ENCODE measurements around the gene ZNF804B.
A peak's percentile ranks its signal among the peaks of the same experiment; 100 is the strongest.

ZNF804B gene

DNA sequence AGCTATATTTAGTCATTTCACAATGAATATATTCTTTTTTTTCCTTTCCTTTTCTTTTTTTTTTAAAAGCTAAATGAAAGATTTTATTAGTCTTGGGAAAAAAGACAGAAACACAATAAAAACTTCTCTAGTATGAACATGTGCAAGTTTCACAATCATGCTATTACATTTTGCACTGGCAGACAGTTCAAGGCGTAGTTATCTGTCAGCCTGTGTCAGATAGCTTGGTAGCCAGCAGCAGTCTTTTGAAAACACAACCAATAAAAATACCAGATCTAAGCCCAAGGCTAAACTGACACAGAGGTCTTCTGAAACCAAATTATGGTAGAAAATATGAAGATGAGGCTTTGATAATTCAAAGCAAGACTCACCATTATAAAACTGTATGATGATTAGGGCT, 241.8 kb downstream of the ZNF804B start:
- DNase-seq: no peak

DNA sequence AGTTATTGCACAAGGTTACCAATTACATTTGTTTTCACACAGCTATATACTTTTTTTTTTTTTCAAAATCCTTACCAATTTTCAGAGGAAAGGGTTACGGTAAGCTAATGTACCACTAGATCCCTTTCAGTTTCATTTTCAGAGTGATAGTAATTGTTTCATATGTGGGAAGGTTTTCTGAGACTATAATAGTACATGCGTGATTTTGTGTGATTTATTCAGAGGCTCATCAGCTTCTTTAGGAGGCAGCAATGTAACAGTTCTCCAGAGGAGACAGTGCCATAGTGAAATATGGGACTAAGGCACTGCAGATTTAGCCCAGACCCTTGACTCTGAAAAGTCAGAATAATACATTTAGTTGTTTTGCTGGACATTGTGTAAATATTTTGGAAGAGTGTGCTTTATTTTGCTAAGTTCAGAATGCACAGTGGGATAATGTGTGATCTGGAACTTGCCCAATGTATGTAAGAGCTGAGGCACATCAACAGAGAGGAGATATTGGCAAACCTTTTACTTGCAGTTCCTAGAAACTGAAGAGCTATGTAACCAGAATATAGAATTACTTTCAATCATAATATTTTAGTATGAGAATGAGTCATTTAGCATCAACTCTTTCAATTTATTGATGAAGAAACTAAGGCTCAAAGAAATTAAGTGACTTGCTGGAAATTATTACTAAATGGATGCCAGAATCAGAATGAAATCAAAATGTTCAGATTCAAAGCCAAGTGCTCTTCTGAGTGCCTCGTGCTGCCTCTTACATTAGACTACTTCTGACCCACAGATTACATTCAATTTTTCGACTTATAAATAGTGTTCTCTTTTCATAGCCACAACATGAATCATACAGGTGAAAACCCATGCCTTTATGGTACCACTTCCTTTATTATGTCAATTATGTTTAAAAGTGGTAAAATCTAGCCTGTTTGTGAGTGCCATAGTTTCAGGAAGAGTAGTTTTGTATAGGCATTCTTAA, 243.8 kb downstream of the ZNF804B start:
- no peak for DNase-seq

DNA sequence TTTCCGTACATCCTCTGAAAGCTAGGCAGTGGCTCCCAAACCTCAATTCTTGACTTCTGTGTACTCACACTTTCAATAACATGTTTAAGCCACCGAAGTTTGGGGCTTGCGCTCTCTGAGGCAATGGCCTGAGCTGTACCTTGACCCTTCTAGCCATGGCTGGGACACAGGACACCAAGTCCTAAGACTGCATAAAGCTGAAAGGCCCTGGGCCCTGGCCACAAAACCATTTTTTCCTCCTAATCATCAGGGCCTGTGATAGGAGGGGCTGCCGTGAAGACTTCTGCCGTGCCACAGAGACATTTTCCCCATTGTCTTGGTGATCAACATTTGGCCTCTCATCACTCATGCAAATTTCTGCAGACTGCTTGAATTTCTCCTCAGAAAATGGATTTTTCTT, 252.5 kb downstream of the ZNF804B start:
- no peak for DNase-seq

DNA sequence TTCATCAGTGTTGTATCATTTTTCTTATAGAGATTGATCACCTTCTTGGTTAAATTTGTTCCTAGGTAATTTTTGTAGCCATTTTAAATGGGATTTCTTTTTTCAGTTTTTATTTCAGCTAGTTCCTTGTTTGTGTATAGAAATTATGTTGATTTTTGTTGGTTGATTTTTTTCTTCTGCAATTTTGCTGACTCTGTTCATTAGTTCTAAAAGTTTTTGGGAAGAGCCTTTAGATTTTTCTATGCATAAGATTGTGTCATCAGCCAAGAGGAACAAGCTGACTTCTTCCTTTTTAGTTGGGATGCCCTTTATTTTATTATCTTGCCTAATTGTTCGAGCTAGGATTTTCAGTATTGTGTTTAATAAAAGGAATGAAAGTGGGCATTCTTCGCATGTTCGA, 258.2 kb downstream of the ZNF804B start:
- DNase-seq: no peak

DNA sequence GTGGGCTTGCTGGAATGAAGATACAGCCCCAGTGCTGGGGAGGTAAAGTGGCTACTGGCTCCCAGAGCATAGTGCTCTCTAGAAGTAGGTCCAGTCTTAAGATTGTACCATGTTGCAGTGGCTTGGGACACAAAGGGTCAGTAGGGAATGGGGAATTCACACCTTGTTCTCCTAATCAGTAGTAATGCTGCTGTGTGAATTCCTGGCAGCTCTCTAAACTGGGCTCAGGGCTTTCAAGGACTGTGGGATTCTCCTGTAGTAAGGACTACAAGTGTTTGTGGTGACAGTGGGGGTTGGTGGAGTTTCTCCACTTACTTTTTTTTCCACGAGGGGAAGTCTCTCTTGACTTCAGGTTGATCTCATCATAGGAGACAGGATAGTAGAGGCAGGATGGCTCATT, 262.2 kb downstream of the ZNF804B start:
- DNase-seq: no peak

DNA sequence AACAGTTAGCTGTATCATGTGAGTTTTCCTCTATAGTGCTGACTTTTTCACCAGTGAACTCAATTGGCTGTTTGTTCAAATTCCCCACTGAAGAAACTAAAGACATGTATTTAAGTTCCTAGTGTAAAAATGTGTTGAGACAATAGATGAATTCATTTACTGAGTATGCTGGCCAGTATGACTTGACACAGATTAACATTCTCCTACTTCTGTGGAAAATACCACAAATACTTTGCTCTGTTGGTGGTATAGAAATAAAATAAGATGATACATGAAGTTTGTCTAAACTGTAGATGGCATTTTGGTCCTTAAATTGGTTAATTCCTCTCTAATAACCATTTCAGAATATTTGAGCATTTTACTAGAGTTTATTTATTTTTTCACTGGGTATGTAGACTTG, 263.7 kb downstream of the ZNF804B start:
- DNase-seq: no peak

DNA sequence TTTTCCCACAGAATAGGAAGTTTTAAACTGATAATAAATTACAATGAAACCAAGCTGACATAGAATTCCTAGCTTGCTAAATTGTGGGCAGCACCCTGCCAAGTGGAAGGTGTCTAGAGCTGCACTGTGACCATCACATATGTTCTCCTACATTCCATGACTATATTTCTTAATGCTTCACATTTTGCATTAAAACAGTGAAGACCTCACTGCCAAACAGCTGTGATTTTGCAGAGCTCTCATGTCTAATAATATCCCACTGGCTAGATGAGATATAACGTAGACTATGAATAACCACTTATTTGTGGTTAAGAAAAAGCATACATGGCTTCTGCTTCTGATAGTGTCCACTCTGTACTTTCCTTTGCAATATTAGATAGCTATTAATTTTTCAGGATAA, 264.4 kb downstream of the ZNF804B start:
- no peak for DNase-seq

DNA sequence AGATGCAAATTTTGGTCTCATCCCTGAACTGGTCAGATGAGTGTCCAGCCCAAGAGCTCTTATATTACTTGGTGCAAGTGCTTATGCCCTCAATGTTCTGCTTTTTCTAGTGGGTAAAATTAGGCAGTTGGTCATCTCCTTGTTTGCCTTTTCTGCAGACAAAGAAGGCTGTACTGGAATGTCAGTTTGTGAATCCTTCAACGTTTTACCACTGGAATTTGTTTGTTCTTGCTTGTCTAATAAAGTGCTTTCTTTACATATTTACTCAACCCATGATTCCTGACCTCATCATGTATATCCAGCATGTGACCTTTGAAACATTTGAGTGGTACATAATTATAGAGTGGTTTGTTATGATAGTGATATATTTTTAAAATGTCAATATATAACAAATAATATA, 268.3 kb downstream of the ZNF804B start:
- peak; percentile 72 for DNase-seq

DNA sequence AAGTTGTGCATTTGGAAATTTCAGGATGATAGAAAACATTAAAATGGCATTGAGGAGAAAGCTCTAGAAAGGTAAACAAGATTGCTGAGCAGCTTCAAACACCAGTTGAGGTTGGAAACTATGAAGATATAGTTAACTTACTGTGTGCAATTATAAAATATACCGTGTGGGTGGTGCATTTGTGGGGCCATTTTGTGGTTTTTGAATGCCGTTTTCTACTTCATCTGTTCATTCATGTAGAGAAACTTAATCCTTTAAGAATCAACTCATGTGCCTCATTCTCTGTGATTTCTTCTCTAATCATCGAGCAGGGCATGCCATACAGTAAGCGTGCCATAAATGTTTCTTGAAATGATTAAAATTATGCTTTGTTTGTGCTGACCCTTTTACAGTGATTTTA, 268.8 kb downstream of the ZNF804B start:
- no peak for DNase-seq

DNA sequence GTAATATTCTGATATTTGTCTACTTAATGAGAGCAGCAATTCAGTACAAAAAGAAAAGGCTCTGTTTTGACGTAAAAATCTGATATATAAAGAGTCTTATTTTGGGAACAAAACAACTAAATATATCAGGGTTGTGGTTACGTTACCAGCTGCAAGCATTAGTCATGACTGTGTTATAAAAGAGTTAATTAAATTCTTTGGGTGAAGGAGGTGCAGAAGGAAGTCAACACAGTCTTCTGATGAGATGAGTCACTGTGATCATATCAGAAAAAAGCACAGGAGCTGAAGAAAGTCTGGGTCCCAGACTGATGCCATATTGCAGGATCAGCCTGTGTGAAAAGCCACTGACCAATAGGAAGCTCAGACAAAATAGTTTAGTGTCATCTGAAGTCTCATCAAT, 270.4 kb downstream of the ZNF804B start:
- peak; percentile 49 for DNase-seq

DNA sequence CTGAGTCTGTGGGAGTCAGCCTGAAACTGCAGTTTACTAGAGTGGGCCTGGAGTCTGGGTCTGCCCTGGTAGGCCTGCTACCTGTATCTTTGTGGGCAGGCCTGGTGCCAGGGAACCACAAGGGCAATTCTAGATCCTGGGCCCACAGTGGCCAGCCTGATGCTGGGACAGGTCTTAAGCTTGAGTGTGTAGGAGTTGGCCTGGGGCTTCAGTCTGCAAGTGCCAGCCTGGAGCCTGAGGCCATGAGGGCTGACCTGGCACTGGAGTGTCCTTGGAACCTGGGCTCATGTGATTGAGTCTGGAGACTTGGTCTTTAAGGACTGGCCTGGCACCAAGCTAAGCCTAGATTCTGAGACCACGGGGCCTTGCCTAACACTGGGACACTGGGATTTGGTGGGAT, 281.7 kb downstream of the ZNF804B start:
- no peak for DNase-seq

DNA sequence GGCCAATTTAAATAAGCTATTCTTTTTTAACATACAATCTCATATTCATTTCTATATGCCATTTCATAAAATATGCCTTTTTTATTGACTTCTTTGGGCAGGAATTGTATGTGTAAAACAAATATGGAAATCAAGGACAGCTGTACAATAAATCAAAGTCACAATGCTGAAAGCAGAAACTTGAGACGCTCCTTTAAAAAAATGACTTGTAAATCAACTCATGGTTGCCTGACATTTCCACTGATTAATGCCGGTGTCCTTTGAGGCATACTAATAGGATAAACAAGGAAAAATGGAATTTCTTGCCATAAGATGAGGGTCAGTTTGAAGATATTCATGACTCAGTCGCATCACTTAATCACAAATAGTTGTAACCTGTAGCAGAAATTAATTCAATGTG, 283.4 kb downstream of the ZNF804B start:
- no peak for DNase-seq

DNA sequence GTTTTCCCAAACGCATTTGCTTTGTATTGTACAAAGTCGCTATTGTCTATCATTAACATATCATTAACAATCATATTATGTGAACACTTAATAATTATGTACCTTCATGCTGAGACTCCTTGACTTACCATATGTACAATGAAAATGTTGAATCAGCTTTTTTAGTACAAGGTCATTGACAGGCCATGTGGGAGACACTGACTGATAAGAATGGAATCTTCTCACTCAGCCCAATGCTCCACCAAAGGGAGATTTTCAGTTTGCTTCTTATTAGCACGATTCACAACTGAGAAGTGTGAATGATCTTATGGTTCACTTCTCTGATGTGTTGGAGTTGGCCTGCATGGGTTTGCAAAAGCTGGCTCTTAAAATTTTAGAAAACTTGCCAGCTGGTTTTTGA, 289.5 kb downstream of the ZNF804B start:
- no peak for DNase-seq

DNA sequence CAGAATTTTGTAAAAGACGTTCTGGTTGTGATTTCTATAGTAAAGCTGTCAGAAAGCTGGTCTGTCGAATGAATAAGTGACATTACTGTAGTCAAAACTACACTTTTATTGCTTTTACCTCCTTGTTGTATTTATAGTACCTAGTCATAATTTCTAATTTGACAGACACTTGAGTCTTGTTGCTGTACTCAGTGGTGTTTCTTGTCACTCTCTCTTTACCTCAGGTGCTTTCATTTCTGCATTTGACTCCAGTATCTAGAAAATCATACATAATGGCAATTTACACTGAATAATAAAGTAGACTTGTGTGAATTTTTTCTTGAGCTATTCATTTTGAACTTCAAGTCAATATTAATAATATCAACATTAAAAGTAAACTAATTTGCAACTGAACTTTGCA, 293.6 kb downstream of the ZNF804B start:
- DNase-seq: no peak

DNA sequence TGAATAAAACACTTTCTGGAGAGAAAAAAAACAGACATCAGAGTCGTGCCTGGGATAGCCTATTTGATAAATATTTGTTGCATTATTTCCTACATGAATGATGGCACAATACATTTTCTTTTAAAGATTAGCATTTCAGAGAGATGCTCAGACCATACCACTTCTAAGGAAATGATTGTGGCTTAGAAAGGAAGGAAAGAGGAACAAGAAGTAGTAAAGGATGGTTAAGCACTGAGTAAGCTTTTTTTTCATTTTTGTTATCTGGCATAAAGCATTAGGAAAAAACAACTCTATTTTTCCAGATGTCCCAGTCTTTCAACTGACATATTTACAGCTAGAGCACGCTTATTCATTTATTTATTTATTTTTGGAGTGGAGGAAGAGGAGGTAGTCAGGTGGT, 294.9 kb downstream of the ZNF804B start:
- DNase-seq: no peak

DNA sequence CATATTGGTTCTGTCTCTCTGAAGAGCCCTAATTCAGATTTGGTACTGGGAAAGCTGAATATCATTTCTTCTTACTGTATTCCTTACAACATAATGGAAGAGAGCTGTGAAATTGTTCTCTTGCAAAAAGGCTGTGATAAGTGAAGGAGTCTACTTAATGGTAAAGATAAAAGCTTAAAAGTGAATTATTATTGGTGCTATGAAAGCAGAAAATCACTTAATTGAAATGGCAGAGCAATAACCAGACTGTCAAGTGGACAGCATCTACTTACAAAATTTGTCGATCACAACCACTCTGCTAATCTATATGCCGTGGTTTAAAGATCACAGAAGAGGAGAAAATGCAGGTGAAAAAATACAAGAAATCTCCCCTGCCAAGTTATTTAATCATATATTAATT, 300.7 kb downstream of the ZNF804B start:
- DNase-seq: no peak

DNA sequence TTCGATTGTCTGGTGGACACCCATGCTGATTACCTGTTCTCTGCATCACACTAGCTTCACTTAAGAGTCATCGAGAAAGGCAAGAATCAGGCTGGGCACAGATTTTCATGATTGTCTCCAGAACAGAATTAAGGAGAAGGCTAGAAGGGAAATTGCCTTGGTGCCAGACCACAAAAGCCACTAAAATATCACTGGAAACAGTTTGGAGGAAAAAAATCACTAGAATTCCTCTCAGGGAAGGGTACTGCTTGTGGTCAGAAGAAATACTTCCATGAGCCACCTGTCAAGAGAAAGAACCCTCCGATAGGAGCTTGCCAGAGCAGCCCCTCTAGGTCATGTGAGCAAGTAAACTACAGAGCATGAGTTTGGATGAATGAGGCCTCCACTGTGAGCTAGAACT, 305.3 kb downstream of the ZNF804B start:
- DNase-seq: no peak

DNA sequence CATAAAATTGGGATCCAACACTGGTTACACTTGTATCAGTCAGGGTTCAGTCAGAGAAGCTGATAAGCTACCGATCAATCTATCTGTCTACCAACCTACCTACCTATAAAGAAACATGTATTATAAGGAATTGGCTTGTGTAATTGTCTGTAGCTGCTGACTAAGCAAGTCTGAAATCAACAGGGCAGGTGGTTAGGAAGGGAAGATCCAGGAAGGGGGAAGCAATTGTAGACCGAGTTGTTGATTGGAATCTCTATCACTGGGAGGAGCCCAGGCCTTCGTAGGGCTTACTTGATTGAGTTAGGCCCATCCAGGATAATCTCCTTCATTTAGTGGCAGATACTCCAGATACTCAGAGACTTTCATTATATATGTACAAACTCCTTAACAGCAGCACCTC, 307.5 kb downstream of the ZNF804B start:
- DNase-seq: no peak

DNA sequence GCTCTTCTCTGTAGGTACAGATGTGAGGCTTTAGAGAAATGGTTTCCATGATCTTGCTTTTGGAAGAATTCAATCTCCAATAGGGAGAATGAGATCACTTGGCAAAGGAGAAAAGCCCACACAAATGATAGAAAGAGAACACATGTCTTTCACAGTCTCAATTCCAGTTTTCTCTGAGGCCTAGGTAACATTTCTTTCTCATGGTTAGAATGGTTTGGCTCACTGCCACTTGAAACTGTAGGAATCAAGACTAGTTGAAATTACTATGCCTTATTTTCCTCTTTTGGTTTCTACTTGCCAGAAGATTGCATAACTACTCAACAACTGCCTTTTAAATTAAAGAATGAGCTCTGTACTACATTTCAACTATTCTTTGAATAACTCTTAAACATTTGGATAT, 312.6 kb downstream of the ZNF804B start:
- DNase-seq: no peak

DNA sequence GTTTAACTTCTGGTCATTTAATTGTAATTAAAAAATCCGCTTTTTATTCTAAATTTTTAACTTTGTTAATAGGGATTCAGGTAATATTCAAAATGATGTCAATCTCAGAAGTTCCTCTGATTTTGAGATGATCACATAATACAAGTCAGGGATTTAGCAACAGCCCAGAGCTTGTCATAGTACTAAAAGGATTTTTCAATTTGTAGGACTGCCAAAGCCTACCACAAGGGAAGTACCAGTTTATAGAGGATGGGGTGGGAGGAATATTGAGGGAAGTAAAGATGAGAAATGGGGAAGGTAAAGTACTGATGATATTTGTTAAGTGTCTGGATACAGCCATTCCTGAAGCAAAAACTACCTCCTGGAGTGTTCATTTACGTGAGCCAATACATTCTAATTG, 314.3 kb downstream of the ZNF804B start:
- no peak for DNase-seq

DNA sequence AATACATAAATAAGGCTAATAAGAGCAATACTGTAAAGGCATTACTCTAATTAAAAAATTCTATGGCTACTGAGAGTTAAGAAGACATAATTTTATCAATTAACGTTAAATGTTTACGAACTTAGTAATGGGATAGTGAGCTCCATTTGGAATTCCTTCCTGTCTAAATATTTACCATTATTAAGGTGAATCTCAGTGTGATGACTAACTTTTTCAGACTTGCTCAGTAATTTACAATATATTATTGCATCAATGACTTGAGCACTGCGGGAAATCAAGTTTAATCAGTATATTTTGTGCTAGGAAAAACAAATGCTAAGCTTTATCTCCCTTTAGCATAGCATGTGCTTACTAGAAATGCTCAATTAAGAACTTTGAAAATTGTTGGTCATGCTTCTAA, 318.5 kb downstream of the ZNF804B start:
- DNase-seq: no peak

DNA sequence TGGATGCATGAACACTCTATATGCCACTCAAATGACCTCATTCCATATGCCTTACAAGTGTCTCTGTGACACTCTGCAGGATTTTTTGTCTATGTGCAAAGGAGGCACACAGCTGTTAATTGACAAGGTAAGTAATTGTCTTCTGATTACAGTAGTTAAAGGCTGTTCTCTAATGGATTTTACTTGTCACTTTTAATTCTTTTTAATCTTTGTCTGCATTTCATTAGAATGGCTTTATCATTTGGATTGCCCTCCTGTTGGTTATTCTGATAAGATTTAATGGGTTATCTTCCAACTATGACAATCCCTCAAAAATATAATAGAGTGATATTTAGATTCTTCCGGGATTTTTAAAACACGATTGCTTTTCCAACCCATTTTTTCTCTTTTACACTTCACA, 326.1 kb downstream of the ZNF804B start:
- no peak for DNase-seq

DNA sequence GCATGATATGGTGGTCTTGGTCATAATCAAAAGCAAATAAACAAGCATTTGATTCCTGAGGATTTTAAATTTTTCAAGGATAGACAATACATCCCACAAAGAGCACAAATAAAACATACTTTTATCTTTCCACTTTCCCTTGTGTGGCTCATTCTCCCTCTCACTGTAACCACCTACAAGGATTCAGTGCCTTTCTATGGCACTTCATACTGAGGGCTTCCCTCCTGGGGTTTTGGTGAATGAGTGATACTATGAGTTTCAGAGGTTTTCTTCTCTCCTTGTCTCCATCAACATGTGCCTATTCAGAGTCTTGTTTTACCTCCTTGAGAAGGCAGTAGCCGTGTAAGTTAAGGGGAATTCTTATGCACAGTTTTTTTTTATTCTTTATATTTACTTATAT, 332.1 kb downstream of the ZNF804B start:
- DNase-seq: no peak

DNA sequence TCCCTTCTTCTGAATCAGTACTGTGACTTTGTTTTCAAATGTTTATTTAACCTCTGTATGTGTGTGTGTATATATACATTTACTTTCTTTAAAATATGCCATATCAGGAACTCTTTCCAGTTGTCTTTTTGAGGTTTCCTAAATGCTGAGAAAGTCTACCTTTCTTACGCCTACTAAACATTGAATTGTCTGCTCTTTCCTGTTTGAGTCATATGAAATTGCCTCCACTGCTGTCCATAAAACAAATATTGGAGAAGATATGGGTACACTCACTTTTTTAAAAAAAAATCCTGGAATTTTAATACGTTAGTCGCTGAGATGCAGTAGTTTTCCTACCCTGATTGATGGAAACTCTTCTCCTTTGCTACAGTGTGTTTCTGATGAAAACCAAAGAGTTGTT, 334.8 kb downstream of the ZNF804B start:
- no peak for DNase-seq

DNA sequence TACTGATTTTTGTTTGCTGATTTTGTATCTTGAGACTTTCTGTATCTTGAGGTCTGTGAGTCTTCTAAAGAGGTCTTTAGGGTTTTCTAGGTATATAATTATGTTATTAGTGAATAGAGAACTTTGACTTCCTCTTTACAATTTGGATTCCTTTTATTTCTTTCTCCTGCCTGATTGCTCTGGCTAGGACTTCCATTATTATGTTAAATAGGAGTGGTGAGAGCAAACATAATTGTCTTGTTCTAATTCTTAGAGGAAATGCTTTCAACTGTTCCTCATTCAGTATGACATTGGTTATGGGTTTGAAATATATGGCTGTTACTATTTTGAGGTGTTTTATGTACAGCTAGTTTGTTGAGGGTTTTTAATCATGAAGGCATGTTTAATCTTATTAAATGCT, 344.1 kb downstream of the ZNF804B start:
- DNase-seq: no peak

All from DMS53 (cell line).